ENCODE results near the gene KANK3.

KANK3 gene

DNA sequence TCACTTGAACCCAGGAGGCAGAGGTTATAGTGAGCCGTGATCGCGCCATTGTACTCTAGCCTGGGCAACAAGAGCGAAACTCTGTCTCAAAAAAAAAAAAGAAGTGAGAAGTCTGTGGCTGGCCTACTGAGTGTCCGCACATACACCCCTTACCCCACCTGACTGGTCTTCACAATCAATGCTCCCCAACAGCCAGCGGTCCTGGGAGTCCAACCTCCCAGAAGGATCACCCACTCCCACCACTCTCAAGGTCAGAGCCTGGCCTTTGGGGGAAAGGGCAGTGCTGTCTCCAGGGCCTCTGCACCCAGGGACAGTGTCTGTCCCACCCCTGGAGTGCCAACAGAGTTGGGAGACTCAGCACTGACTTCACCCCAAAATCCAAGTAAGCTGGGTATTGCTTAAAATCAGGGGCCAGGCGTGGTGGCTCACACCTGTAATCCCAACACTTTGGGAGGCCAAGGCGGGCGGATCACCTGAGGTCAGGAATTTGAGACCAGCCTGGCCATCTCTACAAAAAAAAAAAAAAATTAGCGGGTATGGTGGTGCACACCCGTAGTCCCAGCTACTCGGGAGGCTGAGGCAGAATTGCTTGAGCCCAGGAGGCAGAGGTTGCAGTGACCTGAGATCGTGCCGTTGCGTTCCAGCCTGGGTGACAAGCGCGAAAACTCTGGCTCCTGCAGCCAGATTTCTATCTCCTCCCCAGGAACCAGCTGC lies 32.6 kb downstream of the KANK3 start:
- H3K56ac ChIP-seq (ENCODE audit: low read length) = no peak overlapping the region
- no peak overlapping the region for H3K4ac ChIP-seq (ENCODE audit: low read depth, low read length)
- no peak for DNase-seq
- H4K5ac ChIP-seq (ENCODE audit: low read length) = no peak overlapping the region
- H3K9ac ChIP-seq (ENCODE audit: low read length) = no peak overlapping the region
- no peak overlapping the region for H2BK15ac ChIP-seq (replicated peaks; ENCODE audit: low read depth)
- no peak overlapping the region for H4K8ac ChIP-seq (ENCODE audit: low read depth, low read length)
- no peak overlapping the region for H2BK120ac ChIP-seq (ENCODE audit: low read depth, low read length)
- H3K23ac ChIP-seq (ENCODE audit: low read length) = no peak overlapping the region
- H2BK5ac ChIP-seq (ENCODE audit: low read length) = no peak overlapping the region
- no peaks in the 10 kb centered on the region for H3K4me1 ChIP-seq (ENCODE audit: control insufficient read depth, low read depth, low read length)
- no peaks in the 10 kb centered on the region for H3K36me3 ChIP-seq (ENCODE audit: control insufficient read depth, insufficient read depth, low read length)
- H3K79me1 ChIP-seq (ENCODE audit: low read length) = peaks cover 6% of the 10 kb centered on the region
- no peak overlapping the region for H3K18ac ChIP-seq (ENCODE audit: low read length)
- no CpG with 5 or more reads among the region's 17 CpGs for WGBS (ENCODE audit: extremely low coverage, insufficient coverage, low lambda C conversion rate)
- peaks cover 2% of the 10 kb centered on the region for H3K79me2 ChIP-seq (ENCODE audit: control insufficient read depth, insufficient read depth, low read length)
- H2AK5ac ChIP-seq (ENCODE audit: low read length) = no peak overlapping the region
- no peak overlapping the region for H3K4me2 ChIP-seq (ENCODE audit: low read length)
- no peak overlapping the region for H3K4me3 ChIP-seq (ENCODE audit: low read length)
- no peaks in the 10 kb centered on the region for H3K27me3 ChIP-seq (ENCODE audit: insufficient read depth, low read length, poor library complexity)
- H3K27ac ChIP-seq (ENCODE audit: low read depth, low read length) = no peak overlapping the region

DNA sequence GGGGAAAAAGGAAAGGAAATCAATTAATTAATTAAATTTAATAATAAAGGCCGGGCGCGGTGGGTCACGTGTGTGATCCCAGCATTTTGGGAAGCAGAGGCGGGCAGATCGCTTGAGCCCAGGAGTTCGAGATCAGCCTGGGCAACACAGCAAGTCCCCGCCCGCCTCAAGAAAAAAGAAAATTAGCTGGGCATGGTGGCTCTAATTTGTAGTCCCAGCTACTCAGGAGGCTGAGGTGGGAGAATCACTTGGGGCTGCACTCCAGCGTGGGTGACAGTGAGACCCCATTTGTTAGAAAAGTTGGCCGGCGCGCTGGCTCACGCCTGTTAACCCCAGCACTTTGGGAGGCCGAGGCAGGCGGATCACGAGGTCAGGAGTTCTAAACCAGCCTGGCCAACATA lies 34.2 kb downstream of the KANK3 start:
- Histone ChIP-seq H3K4me2 (ENCODE audit: low read length) (no peak overlapping the region), H3K18ac (ENCODE audit: low read length) (no peak overlapping the region), H2BK15ac (replicated peaks; ENCODE audit: low read depth) (no peak overlapping the region), H3K23ac (ENCODE audit: low read length) (no peak overlapping the region), H3K27me3 (ENCODE audit: insufficient read depth, low read length, poor library complexity) (no peaks in the 10 kb centered on the region), H3K27ac (ENCODE audit: low read depth, low read length) (no peak overlapping the region), H2AK5ac (ENCODE audit: low read length) (no peak overlapping the region), H4K5ac (ENCODE audit: low read length) (no peak overlapping the region), H3K79me1 (ENCODE audit: low read length) (peaks cover 6% of the 10 kb centered on the region), H2BK5ac (ENCODE audit: low read length) (no peak overlapping the region), H3K56ac (ENCODE audit: low read length) (peak overlapping the region; percentile 64), H3K79me2 (ENCODE audit: control insufficient read depth, insufficient read depth, low read length) (peaks cover 2% of the 10 kb centered on the region), H3K4me3 (ENCODE audit: low read length) (no peak overlapping the region), H3K4me1 (ENCODE audit: control insufficient read depth, low read depth, low read length) (no peaks in the 10 kb centered on the region), H3K9ac (ENCODE audit: low read length) (peak overlapping the region; percentile 73), H4K8ac (ENCODE audit: low read depth, low read length) (no peak overlapping the region), H3K36me3 (ENCODE audit: control insufficient read depth, insufficient read depth, low read length) (no peaks in the 10 kb centered on the region), H3K4ac (ENCODE audit: low read depth, low read length) (no peak overlapping the region), H2BK120ac (ENCODE audit: low read depth, low read length) (no peak overlapping the region)
- WGBS (ENCODE audit: extremely low coverage, insufficient coverage, low lambda C conversion rate) = no CpG with 5 or more reads among the region's 17 CpGs
- DNase-seq = no peak

- H3K27me3 ChIP-seq (ENCODE audit: insufficient read depth, low read length, poor library complexity) = no peaks in the 10 kb centered on the region
- no peak within 1 kb of the TSS for H3K4ac ChIP-seq (ENCODE audit: low read depth, low read length)
- peaks cover 6% of the 10 kb centered on the region for H3K79me1 ChIP-seq (ENCODE audit: low read length)
- no peak within 1 kb of the TSS for H2BK5ac ChIP-seq (ENCODE audit: low read length)
- no CpG with 5 or more reads among the region's 63 CpGs for WGBS (ENCODE audit: extremely low coverage, insufficient coverage, low lambda C conversion rate)
- no peak within 1 kb of the TSS for H4K8ac ChIP-seq (ENCODE audit: low read depth, low read length)
- peak within 1 kb of the TSS; percentile 67 for H3K4me3 ChIP-seq (ENCODE audit: low read length)
- no peak within 1 kb of the TSS for H3K18ac ChIP-seq (ENCODE audit: low read length)
- no peak within 1 kb of the TSS for H2BK15ac ChIP-seq (replicated peaks; ENCODE audit: low read depth)
- H3K4me1 ChIP-seq (ENCODE audit: control insufficient read depth, low read depth, low read length) = no peaks in the 10 kb centered on the region
- no peaks in the 10 kb centered on the region for H3K36me3 ChIP-seq (ENCODE audit: control insufficient read depth, insufficient read depth, low read length)
- H3K27ac ChIP-seq (ENCODE audit: low read depth, low read length) = no peak within 1 kb of the TSS
- no peak within 1 kb of the TSS for H4K5ac ChIP-seq (ENCODE audit: low read length)
- peak within 1 kb of the TSS; percentile 84 for H3K23ac ChIP-seq (ENCODE audit: low read length)
- H3K9ac ChIP-seq (ENCODE audit: low read length) = peak within 1 kb of the TSS; percentile 87
- H3K4me2 ChIP-seq (ENCODE audit: low read length) = peak within 1 kb of the TSS; percentile 98
- peak within 1 kb of the TSS; percentile 94 for H3K56ac ChIP-seq (ENCODE audit: low read length)
- H2BK120ac ChIP-seq (ENCODE audit: low read depth, low read length) = no peak within 1 kb of the TSS
- peak; percentile 94 for DNase-seq
- peak within 1 kb of the TSS; percentile 80 for H2AK5ac ChIP-seq (ENCODE audit: low read length)
- H3K79me2 ChIP-seq (ENCODE audit: control insufficient read depth, insufficient read depth, low read length) = peaks cover 2% of the 10 kb centered on the region
Observed at GRCh38 chr19:8307965-8308866, 34.8 kb downstream of the KANK3 start, which contains the start of gene CD320. TSS of gene CD320 (minus strand) at chr19:8308358. CDS start at chr19:8308290, 68 bp downstream.

DNA sequence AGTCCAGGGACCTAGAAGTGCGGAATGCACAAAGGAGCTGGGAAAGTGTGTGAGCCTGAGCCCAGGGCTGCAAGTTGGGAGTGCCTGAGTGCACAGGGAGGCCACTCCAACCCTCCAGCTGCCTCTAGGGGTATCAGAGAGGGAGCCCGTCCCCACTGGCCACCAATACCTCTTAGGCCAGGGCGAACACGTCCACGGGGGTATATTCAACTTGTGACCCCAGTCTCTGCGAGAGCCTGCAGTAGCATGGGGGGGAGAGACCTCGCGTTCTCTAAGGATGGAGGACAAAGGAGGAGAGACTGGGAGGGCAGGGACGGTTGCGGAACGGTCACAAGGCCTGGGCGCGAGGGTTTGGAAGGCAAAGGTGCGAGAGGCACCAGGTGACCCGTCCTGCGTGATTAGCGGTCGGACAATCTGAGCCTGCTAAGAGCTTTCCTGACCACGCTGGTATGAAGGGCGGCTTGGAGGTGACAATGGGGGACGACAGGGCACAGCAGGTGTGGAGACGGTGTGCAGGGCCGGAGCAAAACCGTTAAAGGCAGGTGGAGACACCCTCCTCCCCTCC lies 35.6 kb downstream of the KANK3 start:
- Histone ChIP-seq H3K4ac (ENCODE audit: low read depth, low read length) (no peak overlapping the region), H3K4me2 (ENCODE audit: low read length) (peak overlapping the region; percentile 98), H3K36me3 (ENCODE audit: control insufficient read depth, insufficient read depth, low read length) (no peaks in the 10 kb centered on the region), H3K18ac (ENCODE audit: low read length) (no peak overlapping the region), H4K5ac (ENCODE audit: low read length) (no peak overlapping the region), H3K23ac (ENCODE audit: low read length) (peak overlapping the region; percentile 84), H3K56ac (ENCODE audit: low read length) (peak overlapping the region; percentile 94), H4K8ac (ENCODE audit: low read depth, low read length) (no peak overlapping the region), H3K79me1 (ENCODE audit: low read length) (peaks cover 6% of the 10 kb centered on the region), H2BK5ac (ENCODE audit: low read length) (no peak overlapping the region), H3K27ac (ENCODE audit: low read depth, low read length) (no peak overlapping the region), H3K79me2 (ENCODE audit: control insufficient read depth, insufficient read depth, low read length) (peaks cover 2% of the 10 kb centered on the region), H3K27me3 (ENCODE audit: insufficient read depth, low read length, poor library complexity) (no peaks in the 10 kb centered on the region), H2BK120ac (ENCODE audit: low read depth, low read length) (no peak overlapping the region), H3K4me3 (ENCODE audit: low read length) (peak overlapping the region; percentile 67), H2AK5ac (ENCODE audit: low read length) (peak overlapping the region; percentile 80), H3K9ac (ENCODE audit: low read length) (peak overlapping the region; percentile 87), H3K4me1 (ENCODE audit: control insufficient read depth, low read depth, low read length) (no peaks in the 10 kb centered on the region), H2BK15ac (replicated peaks; ENCODE audit: low read depth) (no peak overlapping the region)
- peak; percentile 40 for DNase-seq
- WGBS (ENCODE audit: extremely low coverage, insufficient coverage, low lambda C conversion rate) = no CpG with 5 or more reads among the region's 24 CpGs

DNA sequence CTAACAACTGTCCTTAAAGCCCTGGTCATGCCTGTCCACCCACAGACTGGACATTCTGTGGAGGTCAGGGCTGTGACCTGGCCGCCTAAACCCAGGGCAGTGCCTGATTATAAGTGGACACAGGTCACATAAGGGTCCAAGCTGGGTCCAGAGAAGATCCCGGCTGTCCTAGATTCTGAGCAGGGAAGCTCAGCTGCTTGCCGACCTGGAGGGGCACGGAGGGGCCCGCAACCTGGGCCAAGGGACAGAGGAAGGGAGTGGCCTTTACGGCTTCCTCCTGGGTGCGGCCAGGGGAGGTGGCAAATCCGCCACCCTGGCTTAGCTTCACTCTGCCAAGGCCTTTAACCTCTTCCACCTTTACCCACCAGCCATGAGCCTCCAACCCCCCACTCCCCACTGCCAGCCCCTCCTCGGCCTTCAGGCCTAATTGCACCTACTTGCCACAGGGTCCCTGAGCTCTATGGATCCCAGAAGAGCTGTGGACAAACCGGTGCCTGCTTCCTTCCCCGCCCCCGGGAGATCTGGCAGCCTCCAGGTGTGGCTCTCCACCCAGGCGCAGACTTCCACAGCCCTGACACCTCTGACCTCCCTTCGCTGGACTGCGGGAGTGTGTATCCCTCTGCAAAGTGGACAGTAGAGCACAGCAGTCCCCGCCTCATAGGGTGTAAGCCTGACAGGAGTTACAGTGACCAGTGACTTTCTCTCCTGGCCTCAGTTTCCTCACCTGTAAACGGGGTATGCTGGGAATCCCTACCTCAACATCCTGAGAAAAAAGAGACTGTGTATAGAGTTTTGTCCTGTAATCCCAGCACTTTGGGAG lies 36.6 kb downstream of the KANK3 start:
- H2BK120ac ChIP-seq (ENCODE audit: low read depth, low read length) = no peak overlapping the region
- H3K79me2 ChIP-seq (ENCODE audit: control insufficient read depth, insufficient read depth, low read length) = peaks cover 2% of the 10 kb centered on the region
- no CpG with 5 or more reads among the region's 17 CpGs for WGBS (ENCODE audit: extremely low coverage, insufficient coverage, low lambda C conversion rate)
- H4K5ac ChIP-seq (ENCODE audit: low read length) = no peak overlapping the region
- H3K56ac ChIP-seq (ENCODE audit: low read length) = peak overlapping the region; percentile 17
- no peak for DNase-seq
- H3K18ac ChIP-seq (ENCODE audit: low read length) = no peak overlapping the region
- peaks cover 6% of the 10 kb centered on the region for H3K79me1 ChIP-seq (ENCODE audit: low read length)
- H2BK15ac ChIP-seq (replicated peaks; ENCODE audit: low read depth) = no peak overlapping the region
- H3K27me3 ChIP-seq (ENCODE audit: insufficient read depth, low read length, poor library complexity) = no peaks in the 10 kb centered on the region
- no peaks in the 10 kb centered on the region for H3K36me3 ChIP-seq (ENCODE audit: control insufficient read depth, insufficient read depth, low read length)
- H3K4me1 ChIP-seq (ENCODE audit: control insufficient read depth, low read depth, low read length) = no peaks in the 10 kb centered on the region
- no peak overlapping the region for H3K4me3 ChIP-seq (ENCODE audit: low read length)
- no peak overlapping the region for H2AK5ac ChIP-seq (ENCODE audit: low read length)
- no peak overlapping the region for H3K27ac ChIP-seq (ENCODE audit: low read depth, low read length)
- no peak overlapping the region for H3K23ac ChIP-seq (ENCODE audit: low read length)
- H4K8ac ChIP-seq (ENCODE audit: low read depth, low read length) = no peak overlapping the region
- no peak overlapping the region for H3K4me2 ChIP-seq (ENCODE audit: low read length)
- peak overlapping the region; percentile 26 for H3K9ac ChIP-seq (ENCODE audit: low read length)
- H2BK5ac ChIP-seq (ENCODE audit: low read length) = no peak overlapping the region
- no peak overlapping the region for H3K4ac ChIP-seq (ENCODE audit: low read depth, low read length)

Data from mesendoderm (in vitro differentiated cells).